SK-N-MC (cell line): Measurements from ENCODE around the gene CD99.
"Not testable (repeated sequence)": the region's sequence is repeated elsewhere in the genome, so short reads cannot be mapped to it uniquely, and the experiment has no call there.

Source experiments
- EZH2 ChIP-seq: fragments of 200-600 bp; sonication (generic); IDR thresholded peaks from one replicate; pipeline ENCODE4 v1.6.1; 2017; ENCODE audit warnings: antibody characterized with exemption
- FOXP2 ChIP-seq: optimal IDR thresholded peaks from 2 replicates; pipeline ENCODE3; 2011; ENCODE audit warnings: mild to moderate bottlenecking, moderate library complexity; ENCODE audit not compliant: insufficient read depth; ENCODE audit errors: extremely low read length, control extremely low read depth
- POLR2AphosphoS5 ChIP-seq: IDR thresholded peaks from 2 replicates; pipeline ENCODE4 v1.6.1; 2012; ENCODE audit warnings: mild to moderate bottlenecking, low read depth, low read length, borderline replicate concordance

- not testable (repeated sequence) for TF ChIP-seq POLR2AphosphoS5, EZH2, FOXP2
Measured at GRCh38 chrX:2675657-2676200, 15.4 kb upstream of the CD99 start.
